Mammary epithelial cell (primary cell): ENCODE results near the gene CDC27.

ENCODE experiments used
- CTCF ChIP-seq, 2 donors: IDR thresholded peaks in 1 of 2; conservative IDR thresholded peaks in 1 of 2; 2 replicates each; pipeline ENCODE4 v1.5.1; 2011 to 2012; ENCODE audit warnings: inconsistent platforms in 2 of 2, low read length in 2 of 2, mild to moderate bottlenecking in 2 of 2, control low read depth in 1 of 2, low read depth in 1 of 2; ENCODE audit not compliant: insufficient read depth in 1 of 2; ENCODE audit errors: extremely low read depth in 1 of 2
- EZH2 ChIP-seq: IDR thresholded peaks from 2 replicates; pipeline ENCODE4 v1.6.1; 2012; ENCODE audit warnings: low read length, inconsistent platforms, borderline replicate concordance

GRCh38 chr17:47077576-47077975 is 111.5 kb downstream of the CDC27 start:
- no peak for TF ChIP-seq CTCF (conservative IDR thresholded peaks at IDR 0.05 in 1 of 2, IDR thresholded peaks at IDR 0.05 in 1 of 2; ENCODE audit: extremely low read depth in 1 of 2, insufficient read depth in 1 of 2, low read depth in 1 of 2, low read length in 2 of 2)
- no peak for TF ChIP-seq EZH2
